C4-2B (cell line): ENCODE data around the gene RELB.

Experiments
- ZFX ChIP-seq: fragments of 450-650 bp; IDR thresholded peaks from 2 replicates; pipeline ENCODE4 v1.6.1; 2017
- TF ChIP-seq, protein P1 (sequence below): fragments of 450-650 bp; conservative IDR thresholded peaks from 2 replicates; pipeline ENCODE4 v1.5.1; 2017; ENCODE audit warnings: mild to moderate bottlenecking

- TF ChIP-seq, protein P1, sequence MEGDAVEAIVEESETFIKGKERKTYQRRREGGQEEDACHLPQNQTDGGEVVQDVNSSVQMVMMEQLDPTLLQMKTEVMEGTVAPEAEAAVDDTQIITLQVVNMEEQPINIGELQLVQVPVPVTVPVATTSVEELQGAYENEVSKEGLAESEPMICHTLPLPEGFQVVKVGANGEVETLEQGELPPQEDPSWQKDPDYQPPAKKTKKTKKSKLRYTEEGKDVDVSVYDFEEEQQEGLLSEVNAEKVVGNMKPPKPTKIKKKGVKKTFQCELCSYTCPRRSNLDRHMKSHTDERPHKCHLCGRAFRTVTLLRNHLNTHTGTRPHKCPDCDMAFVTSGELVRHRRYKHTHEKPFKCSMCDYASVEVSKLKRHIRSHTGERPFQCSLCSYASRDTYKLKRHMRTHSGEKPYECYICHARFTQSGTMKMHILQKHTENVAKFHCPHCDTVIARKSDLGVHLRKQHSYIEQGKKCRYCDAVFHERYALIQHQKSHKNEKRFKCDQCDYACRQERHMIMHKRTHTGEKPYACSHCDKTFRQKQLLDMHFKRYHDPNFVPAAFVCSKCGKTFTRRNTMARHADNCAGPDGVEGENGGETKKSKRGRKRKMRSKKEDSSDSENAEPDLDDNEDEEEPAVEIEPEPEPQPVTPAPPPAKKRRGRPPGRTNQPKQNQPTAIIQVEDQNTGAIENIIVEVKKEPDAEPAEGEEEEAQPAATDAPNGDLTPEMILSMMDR = no peak
- no peak for TF ChIP-seq ZFX
These were observed 56.2 kb downstream of the RELB start for GRCh38 chr19:45057444-45057843.
